ENCODE measurements around the gene PRKCH.

- TF ChIP-seq EZH2 (IDR thresholded peaks at IDR 0.05; ENCODE audit: insufficient read depth, poor library complexity, severe bottlenecking) = no peak
- TF ChIP-seq EZH2phosphoT487 (IDR thresholded peaks at IDR 0.05; ENCODE audit: insufficient read depth, low read depth) = no peak
Measured at GRCh38 chr14:61589691-61590581, 268.6 kb downstream of the PRKCH start.

Measured in GM23248 (cell line).